Kidney (tissue), 14 donors: ENCODE measurements around the gene KMT2E. TPM values are rescaled to one million over a fixed set of nuclear protein-coding genes. Genes with fewer than 3 reads are reported as not detected.

ENCODE experiments used
- DNase-seq, 5 donors: peaks; one replicate each; pipeline ENCODE4 v3.0.0-alpha.2; 2013 to 2020
- FAIRE-seq: peaks from 2 replicates; lab custom pipeline; 2012; peaks lifted over from hg19 to GRCh38; lab: Jason Lieb, UNC
- H3K27ac ChIP-seq, 2 donors: one replicate each; pipeline ENCODE4 v1.7.0; 2013; ENCODE audit warnings: low read depth in 2 of 2, low read length in 2 of 2, inconsistent platforms in 1 of 2
- H3K27me3 ChIP-seq: one replicate; pipeline ENCODE4 v1.7.1; 2013; ENCODE audit warnings: low read length, inconsistent platforms; ENCODE audit not compliant: control insufficient read depth, insufficient read depth
- H3K36me3 ChIP-seq, 3 donors: one replicate each; pipeline versions ENCODE4 v1.7.0 to v1.7.1; 2013; ENCODE audit warnings: low read length in 3 of 3, control low read depth in 1 of 3, inconsistent platforms in 1 of 3; ENCODE audit not compliant: insufficient read depth in 3 of 3, control insufficient read depth in 2 of 3
- H3K4me1 ChIP-seq, 3 donors: one replicate each; pipeline versions ENCODE4 v1.7.0 to v1.7.1; 2013; ENCODE audit warnings: low read length in 3 of 3, inconsistent platforms in 1 of 3, low read depth in 1 of 3; ENCODE audit not compliant: control insufficient read depth in 2 of 3, insufficient read depth in 2 of 3
- H3K4me3 ChIP-seq, 3 donors: one replicate each; pipeline versions ENCODE4 v1.7.0 to v1.8.1; 2013; ENCODE audit warnings: low read length in 3 of 3, control low read depth in 1 of 3, inconsistent platforms in 1 of 3
- H3K9ac ChIP-seq, 3 donors: one replicate each; pipeline versions ENCODE4 v1.7.0 to v1.7.1; 2013; ENCODE audit warnings: low read length in 3 of 3, control low read depth in 1 of 3, inconsistent platforms in 1 of 3
- H3K9me3 ChIP-seq, 3 donors: one replicate each; pipeline versions ENCODE4 v1.7.0 to v1.7.1; 2013; ENCODE audit warnings: low read length in 3 of 3, control low read depth in 1 of 3, inconsistent platforms in 1 of 3; ENCODE audit not compliant: control insufficient read depth in 2 of 3, insufficient read depth in 1 of 3
- CTCF ChIP-seq: IDR thresholded peaks from 3 replicates; pipeline ENCODE4 v1.5.1; 2012; ENCODE audit warnings: mild to moderate bottlenecking, moderate library complexity, borderline replicate concordance; ENCODE audit not compliant: insufficient read depth; ENCODE audit errors: extremely low read depth
- intact Hi-C: fragments of 100-400 bp; cut with DNase I; formaldehyde crosslinking; loops from one replicate; pipeline ENCODE4 v1.11.1; 2022
- polyA plus RNA-seq: library from polyadenylated mRNA; stranded (reverse); fragments of 350-450 nt; fragmentation: Illumina TruSeq; extraction: RNeasy Lipid Tissue Mini Kit (QIAGEN cat#74804); gene quantifications from one replicate; pipeline ENCODE4 v1.2.3, GENCODE V29; 2014; ENCODE audit warnings: low read depth, low replicate concordance; ENCODE audit not compliant: insufficient read depth
- total RNA-seq: library from RNA; stranded (reverse); fragmentation: NEBNext Ultra II Directional; extraction: Animal tissue kit (Norgen Biotek cat#: 25700); gene quantifications from one replicate; pipeline ENCODE4 v1.2.1, GENCODE V29; 2021
- donor health status: control.
- donor health status: control.
- donor health status: control.
- donor health status: control.
- donor health status: control.
- donor health status: DM: yes; HTN: yes; CAD: no.
- donor health status: Normal renal cell carcinoma (clear cell type).

The KMT2E gene
- total and polyA plus RNA-seq, 2 donors from 2014 or later = 7.2 to 106 TPM

- intact Hi-C loops = no loop called here
- Histone ChIP-seq H3K9ac (no peak overlapping the region), H3K4me1 (no peaks in the 10 kb centered on the region), H3K27ac (no peak overlapping the region), H3K27me3 (no peaks in the 10 kb centered on the region), H3K36me3 (peaks cover 0 to 9% (median 9%) of the 10 kb centered on the region in 3 donors), H3K4me3 (no peak overlapping the region), H3K9me3 (no peaks in the 10 kb centered on the region)
- no peak for DNase-seq
- FAIRE-seq = no peak
- TF ChIP-seq CTCF = no peak
These were observed 111.7 kb downstream of the KMT2E start for GRCh38 chr7:105125745-105126144.

GRCh38 chr7:105126436-105126975 lies 112.5 kb downstream of the KMT2E start:
- Histone ChIP-seq H3K4me3 (no peak overlapping the region), H3K9me3 (no peaks in the 10 kb centered on the region), H3K36me3 (peaks cover 0 to 9% (median 9%) of the 10 kb centered on the region in 3 donors), H3K27ac (no peak overlapping the region), H3K9ac (no peak overlapping the region), H3K4me1 (no peaks in the 10 kb centered on the region), H3K27me3 (no peaks in the 10 kb centered on the region)
- FAIRE-seq (no peak), DNase-seq (no peak)
- no peak for TF ChIP-seq CTCF
- intact Hi-C loops = no loop called here

GRCh38 chr7:105127179-105127578 lies 113.2 kb downstream of the KMT2E start:
- TF ChIP-seq CTCF = no peak
- Histone ChIP-seq H3K4me1 (peaks cover 0 to 3% (median 0%) of the 10 kb centered on the region in 3 donors), H3K36me3 (peaks cover 0 to 9% (median 9%) of the 10 kb centered on the region in 3 donors), H3K9ac (no peak overlapping the region), H3K27ac (no peak overlapping the region), H3K9me3 (no peaks in the 10 kb centered on the region), H3K27me3 (no peaks in the 10 kb centered on the region), H3K4me3 (no peak overlapping the region)
- intact Hi-C loops = no loop called here
- no peak for FAIRE-seq
- no peak for DNase-seq

- intact Hi-C loops = no loop called here
- H3K4me3 ChIP-seq = no peak overlapping the region
- H3K36me3 ChIP-seq = peaks cover 0 to 8% (median 5%) of the 10 kb centered on the region in 3 donors
- no peak overlapping the region for H3K9ac ChIP-seq
- DNase-seq = no peak
- TF ChIP-seq CTCF = no peak
- H3K27me3 ChIP-seq = no peaks in the 10 kb centered on the region
- no peak overlapping the region for H3K27ac ChIP-seq
- peaks cover 0 to 6% (median 0%) of the 10 kb centered on the region in 3 donors for H3K4me1 ChIP-seq
- FAIRE-seq = no peak
- H3K9me3 ChIP-seq = no peaks in the 10 kb centered on the region
These were observed 116.0 kb downstream of the KMT2E start for GRCh38 chr7:105130048-105130447.
